Fibroblast of mammary gland (primary cell): Measurements from ENCODE around the gene CORO7.

Source experiments
- DNase-seq: peaks from one replicate; pipeline ENCODE4 v3.0.0-alpha.2; 2010; ENCODE audit warnings: low read depth
- H3K4me3 ChIP-seq: 2 replicates; pipeline ENCODE4 v1.5.1; 2011; ENCODE audit warnings: low read depth, mild to moderate bottlenecking, low read length, moderate library complexity; ENCODE audit not compliant: control insufficient read depth
- CTCF ChIP-seq: conservative IDR thresholded peaks from 2 replicates; pipeline ENCODE4 v1.5.1; 2011; ENCODE audit warnings: low read depth, low read length, inconsistent platforms; ENCODE audit not compliant: control insufficient read depth, insufficient read depth

The CORO7 gene

GRCh38 chr16:4416200-4417032 is at the start of gene CORO7:
Gene CORO7, minus strand, starts transcription at chr16:4416596. Its CDS starts 78 bp downstream, at chr16:4416518.
- peak; percentile 71 for DNase-seq
- TF ChIP-seq CTCF = no peak
- H3K4me3 ChIP-seq = peak within 1 kb of the TSS; percentile 70

- TF ChIP-seq CTCF = no peak
- no peak overlapping the region for H3K4me3 ChIP-seq
- DNase-seq = peak; percentile 17
Observed at GRCh38 chr16:4463522-4464163, 47.2 kb upstream of the CORO7 start.

- no peak for DNase-seq
- TF ChIP-seq CTCF = no peak
- no peak overlapping the region for H3K4me3 ChIP-seq
Observed at GRCh38 chr16:4461250-4462085, 45.1 kb upstream of the CORO7 start.

- DNase-seq = no peak
- H3K4me3 ChIP-seq = no peak overlapping the region
- no peak for TF ChIP-seq CTCF
Observed at GRCh38 chr16:4460936-4461249, 44.5 kb upstream of the CORO7 start.

- H3K4me3 ChIP-seq = no peak overlapping the region
- TF ChIP-seq CTCF = no peak
- DNase-seq = no peak
Observed at GRCh38 chr16:4455951-4456350, 39.6 kb upstream of the CORO7 start.

- TF ChIP-seq CTCF = no peak
- no peak for DNase-seq
- no peak overlapping the region for H3K4me3 ChIP-seq
Observed at GRCh38 chr16:4455081-4455480, 38.7 kb upstream of the CORO7 start.
